Activated T-cell treated with anti-CD3 and anti-CD28 coated beads for 4 hours (primary cell): ENCODE results near the gene DPM1.

Experiments used
- DNase-seq: peaks from one replicate; pipeline ENCODE4 v3.0.0-alpha.2; 2020

The DPM1 gene

GRCh38 chr20:50892394-50892793, 65.9 kb downstream of the DPM1 start:
- no peak for DNase-seq

- DNase-seq, result no peak
Observed at GRCh38 chr20:50891138-50891537, 67.2 kb downstream of the DPM1 start.

- DNase-seq, result no peak
Observed at GRCh38 chr20:50887576-50887975, 70.8 kb downstream of the DPM1 start.

GRCh38 chr20:50886184-50886790, 72.0 kb downstream of the DPM1 start:
- DNase-seq, result no peak

- no peak for DNase-seq
Observed at GRCh38 chr20:50885781-50886180, 72.6 kb downstream of the DPM1 start.

- DNase-seq, result no peak
Observed at GRCh38 chr20:50885068-50885467, 73.3 kb downstream of the DPM1 start.
